HG03196 (cell line): ENCODE results near the gene HDAC4.

Experiments
- ATAC-seq: cut with Tn5 transposase; IDR thresholded peaks from one replicate; pipeline ENCODE4 v1.9.1; 2021; ENCODE audit not compliant: unreplicated experiment

The HDAC4 gene

GRCh38 chr2:239025096-239025801 lies 375.6 kb downstream of the HDAC4 start:
- no peak for ATAC-seq

DNA sequence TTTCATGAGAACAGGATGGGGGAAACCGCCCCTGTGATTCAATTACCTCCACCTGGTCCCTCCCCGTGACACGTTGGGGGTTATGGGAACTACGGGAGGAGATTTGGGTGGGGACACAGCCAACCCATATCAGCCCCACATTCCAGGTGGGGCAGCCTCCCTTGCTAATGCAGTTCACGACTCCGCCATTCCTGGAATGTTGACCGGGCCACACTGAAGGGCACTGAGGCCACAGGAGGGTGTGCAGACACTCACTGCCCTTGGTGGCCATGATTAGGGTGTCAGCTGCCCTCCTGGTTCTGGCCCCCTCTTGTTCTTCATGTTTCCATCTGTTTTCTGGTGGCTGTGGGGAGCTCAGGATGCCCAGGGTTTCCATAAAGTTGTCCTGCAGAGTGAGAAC lies 376.6 kb downstream of the HDAC4 start:
- ATAC-seq: no peak

GRCh38 chr2:239022437-239023260 lies 378.2 kb downstream of the HDAC4 start:
- ATAC-seq: no peak

- no peak for ATAC-seq
Observed at GRCh38 chr2:239021651-239022436, 379.0 kb downstream of the HDAC4 start.

- no peak for ATAC-seq
Observed at GRCh38 chr2:239021224-239021623, 379.6 kb downstream of the HDAC4 start.

- no peak for ATAC-seq
Observed at GRCh38 chr2:239020541-239021041, 380.2 kb downstream of the HDAC4 start.

- no peak for ATAC-seq
Observed at GRCh38 chr2:239019183-239019581, 381.6 kb downstream of the HDAC4 start.

DNA sequence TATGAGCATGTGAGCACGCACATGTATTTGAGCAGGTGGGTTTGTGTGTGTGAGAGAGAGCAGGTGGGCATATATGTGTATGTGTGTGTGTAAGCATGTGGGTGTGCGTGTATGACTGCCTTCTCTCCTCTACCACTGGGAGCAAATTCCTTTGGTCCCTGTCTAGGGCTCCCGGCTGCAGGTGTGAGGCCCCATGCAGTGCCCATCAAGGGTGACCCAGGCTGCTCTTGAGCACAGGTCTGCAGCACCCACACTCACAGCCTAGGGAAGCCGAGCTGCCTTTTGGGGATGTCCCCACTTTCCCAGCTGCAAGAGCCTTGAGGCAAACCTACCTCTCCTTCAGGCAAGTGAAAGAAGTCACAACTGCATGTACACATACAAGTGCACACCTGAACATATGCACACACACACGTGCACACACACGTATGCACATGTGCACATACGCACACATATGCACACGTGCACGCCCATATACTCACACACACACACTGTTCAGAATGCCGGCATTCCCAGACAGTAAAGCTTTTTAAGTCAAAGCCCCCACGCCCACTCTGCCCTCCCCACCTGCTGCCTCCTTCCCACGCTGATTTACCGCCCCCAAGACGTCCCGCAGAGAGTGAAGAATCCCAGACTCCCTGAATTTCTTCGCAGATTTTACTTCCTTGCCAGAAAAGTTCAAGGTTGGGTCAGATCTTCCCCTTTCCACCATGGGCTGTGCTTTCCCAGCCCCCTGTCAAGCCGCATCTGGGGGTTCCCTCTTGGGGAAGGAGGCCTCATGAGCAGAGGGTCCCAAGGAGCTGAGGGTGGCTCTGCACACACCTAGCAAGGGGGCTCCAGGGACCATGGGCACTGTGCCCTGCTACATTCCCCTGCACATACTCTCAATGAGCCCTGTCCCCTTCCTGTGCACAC lies 382.3 kb downstream of the HDAC4 start:
- ATAC-seq: no peak

DNA sequence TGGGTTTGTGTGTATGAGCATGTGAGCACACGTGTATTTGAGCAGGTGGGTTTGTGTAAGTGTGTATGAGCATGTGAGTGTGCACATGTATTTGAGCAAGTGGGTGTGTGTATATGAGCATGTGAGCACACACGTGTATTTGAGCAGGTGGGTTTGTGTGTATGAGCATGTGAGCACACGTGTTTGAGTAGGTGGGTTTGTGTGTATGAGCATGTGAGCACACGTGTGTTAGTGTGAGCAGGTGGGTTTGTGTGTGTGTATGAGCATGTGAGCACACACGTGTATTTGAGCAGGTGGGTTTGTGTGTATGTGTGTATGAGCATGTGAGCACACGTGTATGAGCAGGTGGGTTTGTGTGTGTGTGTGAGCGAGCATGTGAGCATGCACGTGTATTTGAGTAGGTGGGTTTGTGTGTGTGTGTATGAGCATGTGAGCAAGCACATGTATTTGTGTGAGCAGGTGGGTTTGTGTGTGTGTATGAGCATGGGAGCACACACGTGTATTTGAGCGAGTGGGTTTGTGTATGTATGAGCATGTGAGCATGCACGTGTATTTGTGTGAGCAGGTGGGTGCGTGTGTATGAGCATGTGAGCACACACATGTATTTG lies 383.2 kb downstream of the HDAC4 start:
- no peak for ATAC-seq

- no peak for ATAC-seq
Observed at GRCh38 chr2:239015901-239016675, 384.7 kb downstream of the HDAC4 start.

DNA sequence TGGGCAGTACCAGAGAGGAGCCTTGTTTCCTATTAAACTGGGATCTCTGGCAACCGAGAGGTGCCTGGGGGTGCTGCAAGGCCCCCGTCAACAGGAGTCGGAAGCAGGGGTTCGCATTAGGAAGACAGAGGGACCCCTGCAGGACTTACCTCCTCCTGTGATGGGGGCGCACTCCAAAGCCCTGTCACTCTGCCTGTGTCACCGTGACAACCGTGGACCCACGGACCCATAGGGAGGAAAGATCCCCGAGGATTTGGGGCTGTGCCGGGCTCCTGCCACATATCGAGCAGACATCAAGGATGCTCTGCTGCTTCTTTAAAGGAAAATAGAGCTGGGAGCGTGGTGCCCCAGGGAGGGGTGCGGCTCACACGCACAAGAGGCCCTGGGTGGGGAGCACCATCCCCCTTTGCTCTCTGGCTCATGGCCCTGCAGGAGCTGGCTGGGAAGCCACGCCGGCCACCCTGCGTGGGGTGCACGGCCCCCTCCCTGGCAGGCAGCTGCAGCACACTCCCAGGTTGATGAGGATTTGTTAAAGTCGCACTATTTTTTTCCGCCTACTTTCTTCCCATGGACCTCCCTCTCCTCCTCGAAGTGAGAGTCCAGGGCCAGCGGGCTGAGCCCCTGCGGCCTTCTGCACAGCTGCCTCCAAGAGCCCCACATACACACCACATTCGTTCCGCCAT lies 385.5 kb downstream of the HDAC4 start:
- no peak for ATAC-seq

- ATAC-seq: no peak
Observed at GRCh38 chr2:239014458-239015217, 386.2 kb downstream of the HDAC4 start.

DNA sequence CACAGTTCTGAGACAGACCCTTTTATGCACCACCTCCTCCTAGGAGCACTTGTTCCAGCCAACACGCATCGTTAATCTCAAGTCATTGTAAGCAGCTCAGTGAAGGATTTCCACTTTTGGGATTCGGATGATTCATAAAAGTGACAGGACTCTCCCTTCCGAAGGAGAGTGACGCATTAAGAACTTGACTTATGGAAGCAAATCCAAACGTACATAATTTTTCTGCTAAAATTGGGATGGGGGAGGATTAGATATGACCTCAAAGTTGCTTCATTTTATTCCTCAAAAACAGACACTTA lies 387.2 kb downstream of the HDAC4 start:
- no peak for ATAC-seq

GRCh38 chr2:239012936-239013677 lies 387.7 kb downstream of the HDAC4 start:
- ATAC-seq: no peak

GRCh38 chr2:239012228-239012627 lies 388.6 kb downstream of the HDAC4 start:
- no peak for ATAC-seq

GRCh38 chr2:239009589-239009961 lies 391.2 kb downstream of the HDAC4 start:
- ATAC-seq: no peak
